Measurements from ENCODE around the gene KRT82.

KRT82 gene

GRCh38 chr12:52370926-52371608 lies 35.1 kb downstream of the KRT82 start:
- H3K27ac Mint-ChIP-seq, result no peak overlapping the region
- no peaks in the 10 kb centered on the region for H3K4me1 Mint-ChIP-seq (ENCODE audit: low read depth)
- H3K9me3 Mint-ChIP-seq, result no peaks in the 10 kb centered on the region
- H3K36me3 Mint-ChIP-seq (ENCODE audit: low read depth), result no peaks in the 10 kb centered on the region
- no peak overlapping the region for H3K4me3 Mint-ChIP-seq
- H3K27me3 Mint-ChIP-seq (ENCODE audit: low read depth), result peaks cover 24% of the 10 kb centered on the region

- Mint-ChIP-seq H3K4me1 (ENCODE audit: low read depth) (no peaks in the 10 kb centered on the region), H3K27me3 (ENCODE audit: low read depth) (peaks cover 22% of the 10 kb centered on the region), H3K4me3 (no peak overlapping the region), H3K27ac (no peak overlapping the region), H3K36me3 (ENCODE audit: low read depth) (no peaks in the 10 kb centered on the region), H3K9me3 (no peaks in the 10 kb centered on the region)
These were observed 36.3 kb downstream of the KRT82 start for GRCh38 chr12:52369809-52370208.

GRCh38 chr12:52369211-52369610 lies 36.9 kb downstream of the KRT82 start:
- no peaks in the 10 kb centered on the region for H3K4me1 Mint-ChIP-seq (ENCODE audit: low read depth)
- no peak overlapping the region for H3K4me3 Mint-ChIP-seq
- no peaks in the 10 kb centered on the region for H3K9me3 Mint-ChIP-seq
- H3K27ac Mint-ChIP-seq, result no peak overlapping the region
- H3K27me3 Mint-ChIP-seq (ENCODE audit: low read depth), result peaks cover 21% of the 10 kb centered on the region
- no peaks in the 10 kb centered on the region for H3K36me3 Mint-ChIP-seq (ENCODE audit: low read depth)

GRCh38 chr12:52368508-52368907 lies 37.6 kb downstream of the KRT82 start:
- Mint-ChIP-seq H3K36me3 (ENCODE audit: low read depth) (no peaks in the 10 kb centered on the region), H3K4me1 (ENCODE audit: low read depth) (no peaks in the 10 kb centered on the region), H3K9me3 (no peaks in the 10 kb centered on the region), H3K27me3 (ENCODE audit: low read depth) (peaks cover 14% of the 10 kb centered on the region), H3K27ac (no peak overlapping the region), H3K4me3 (no peak overlapping the region)

- Mint-ChIP-seq H3K4me3 (no peak overlapping the region), H3K27ac (no peak overlapping the region), H3K9me3 (no peaks in the 10 kb centered on the region), H3K4me1 (ENCODE audit: low read depth) (no peaks in the 10 kb centered on the region), H3K27me3 (ENCODE audit: low read depth) (peaks cover 12% of the 10 kb centered on the region), H3K36me3 (ENCODE audit: low read depth) (no peaks in the 10 kb centered on the region)
These were observed 38.3 kb downstream of the KRT82 start for GRCh38 chr12:52367876-52368275.

GRCh38 chr12:52366738-52367485 lies 39.2 kb downstream of the KRT82 start, which contains the start of gene KRT85:
Gene KRT85, minus strand, starts transcription at chr12:52367481. Its CDS starts 76 bp downstream, at chr12:52367405.
- Mint-ChIP-seq H3K4me3 (no peak within 1 kb of the TSS), H3K4me1 (ENCODE audit: low read depth) (no peaks in the 10 kb centered on the region), H3K27ac (no peak within 1 kb of the TSS)

GRCh38 chr12:52364901-52365489 lies 41.1 kb downstream of the KRT82 start:
- no peak overlapping the region for H3K27ac Mint-ChIP-seq
- no peaks in the 10 kb centered on the region for H3K9me3 Mint-ChIP-seq
- no peaks in the 10 kb centered on the region for H3K4me1 Mint-ChIP-seq (ENCODE audit: low read depth)
- peaks cover 5% of the 10 kb centered on the region for H3K27me3 Mint-ChIP-seq (ENCODE audit: low read depth)
- no peak overlapping the region for H3K4me3 Mint-ChIP-seq
- H3K36me3 Mint-ChIP-seq (ENCODE audit: low read depth), result no peaks in the 10 kb centered on the region

More at GRCh38 chr12:52366738-52367485, 39.2 kb downstream of the KRT82 start, which contains the start of gene KRT85:
- Mint-ChIP-seq H3K9me3 (no peaks in the 10 kb centered on the region), H3K27me3 (ENCODE audit: low read depth) (peaks cover 12% of the 10 kb centered on the region), H3K36me3 (ENCODE audit: low read depth) (no peaks in the 10 kb centered on the region)

- Mint-ChIP-seq H3K36me3 (ENCODE audit: low read depth) (no peaks in the 10 kb centered on the region), H3K9me3 (no peaks in the 10 kb centered on the region), H3K27ac (no peak overlapping the region), H3K4me1 (ENCODE audit: low read depth) (peaks cover under 1% of the 10 kb centered on the region), H3K4me3 (no peak overlapping the region), H3K27me3 (ENCODE audit: low read depth) (peaks cover 5% of the 10 kb centered on the region)
These were observed 42.1 kb downstream of the KRT82 start for GRCh38 chr12:52364061-52364460.

GRCh38 chr12:52363111-52363679 lies 42.9 kb downstream of the KRT82 start:
- no peaks in the 10 kb centered on the region for H3K9me3 Mint-ChIP-seq
- peaks cover 8% of the 10 kb centered on the region for H3K4me1 Mint-ChIP-seq (ENCODE audit: low read depth)
- H3K36me3 Mint-ChIP-seq (ENCODE audit: low read depth), result no peaks in the 10 kb centered on the region
- no peak overlapping the region for H3K27ac Mint-ChIP-seq
- H3K4me3 Mint-ChIP-seq, result no peak overlapping the region
- no peaks in the 10 kb centered on the region for H3K27me3 Mint-ChIP-seq (ENCODE audit: low read depth)

- Mint-ChIP-seq H3K27me3 (ENCODE audit: low read depth) (no peaks in the 10 kb centered on the region), H3K4me3 (no peak overlapping the region), H3K27ac (no peak overlapping the region), H3K4me1 (ENCODE audit: low read depth) (peaks cover 8% of the 10 kb centered on the region), H3K9me3 (no peaks in the 10 kb centered on the region), H3K36me3 (ENCODE audit: low read depth) (no peaks in the 10 kb centered on the region)
These were observed 43.9 kb downstream of the KRT82 start for GRCh38 chr12:52362118-52362726.

- Mint-ChIP-seq H3K27me3 (ENCODE audit: low read depth) (no peaks in the 10 kb centered on the region), H3K27ac (no peak overlapping the region), H3K36me3 (ENCODE audit: low read depth) (no peaks in the 10 kb centered on the region), H3K9me3 (no peaks in the 10 kb centered on the region), H3K4me1 (ENCODE audit: low read depth) (peaks cover 8% of the 10 kb centered on the region), H3K4me3 (no peak overlapping the region)
These were observed 44.6 kb downstream of the KRT82 start for GRCh38 chr12:52361553-52361952.

GRCh38 chr12:52360663-52361271 lies 45.4 kb downstream of the KRT82 start:
- no peaks in the 10 kb centered on the region for H3K36me3 Mint-ChIP-seq (ENCODE audit: low read depth)
- no peaks in the 10 kb centered on the region for H3K27me3 Mint-ChIP-seq (ENCODE audit: low read depth)
- H3K27ac Mint-ChIP-seq, result no peak overlapping the region
- H3K9me3 Mint-ChIP-seq, result no peaks in the 10 kb centered on the region
- H3K4me3 Mint-ChIP-seq, result no peak overlapping the region
- H3K4me1 Mint-ChIP-seq (ENCODE audit: low read depth), result peaks cover 8% of the 10 kb centered on the region

GRCh38 chr12:52360106-52360662 lies 46.0 kb downstream of the KRT82 start:
- H3K27me3 Mint-ChIP-seq (ENCODE audit: low read depth), result no peaks in the 10 kb centered on the region
- H3K9me3 Mint-ChIP-seq, result no peaks in the 10 kb centered on the region
- no peak overlapping the region for H3K27ac Mint-ChIP-seq
- no peak overlapping the region for H3K4me3 Mint-ChIP-seq
- H3K36me3 Mint-ChIP-seq (ENCODE audit: low read depth), result no peaks in the 10 kb centered on the region
- H3K4me1 Mint-ChIP-seq (ENCODE audit: low read depth), result peaks cover 8% of the 10 kb centered on the region

GRCh38 chr12:52359621-52360061 lies 46.5 kb downstream of the KRT82 start:
- peak overlapping the region; percentile 8 for H3K27ac Mint-ChIP-seq
- peaks cover 8% of the 10 kb centered on the region for H3K4me1 Mint-ChIP-seq (ENCODE audit: low read depth)
- H3K27me3 Mint-ChIP-seq (ENCODE audit: low read depth), result no peaks in the 10 kb centered on the region
- no peaks in the 10 kb centered on the region for H3K36me3 Mint-ChIP-seq (ENCODE audit: low read depth)
- H3K4me3 Mint-ChIP-seq, result no peak overlapping the region
- H3K9me3 Mint-ChIP-seq, result no peaks in the 10 kb centered on the region
